Measurements from ENCODE around the gene METTL2B. TPM values are rescaled to one million over a fixed set of nuclear protein-coding genes. Genes with fewer than 3 reads are reported as not detected.
"Not testable (repeated sequence)": the region's sequence is repeated elsewhere in the genome, so short reads cannot be mapped to it uniquely, and the experiment has no call there.

Gene METTL2B, protein sequence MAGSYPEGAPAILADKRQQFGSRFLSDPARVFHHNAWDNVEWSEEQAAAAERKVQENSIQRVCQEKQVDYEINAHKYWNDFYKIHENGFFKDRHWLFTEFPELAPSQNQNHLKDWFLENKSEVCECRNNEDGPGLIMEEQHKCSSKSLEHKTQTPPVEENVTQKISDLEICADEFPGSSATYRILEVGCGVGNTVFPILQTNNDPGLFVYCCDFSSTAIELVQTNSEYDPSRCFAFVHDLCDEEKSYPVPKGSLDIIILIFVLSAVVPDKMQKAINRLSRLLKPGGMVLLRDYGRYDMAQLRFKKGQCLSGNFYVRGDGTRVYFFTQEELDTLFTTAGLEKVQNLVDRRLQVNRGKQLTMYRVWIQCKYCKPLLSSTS
- total RNA-seq (2021), result 38.6 to 40.4 TPM (median 39.6 TPM) in 3 replicates
- Bru-seq, nascent RNA, result percentile 86 among the genes with signal in this experiment
- long read RNA-seq, experiment 1, full-length matches to known transcripts, result 46 of 70 reads
- long read RNA-seq, experiment 1, partial matches to known transcripts, result 5 of 70 reads
- long read RNA-seq, experiment 1, other reads (novel, unspliced or antisense), result 19 of 70 reads
- long read RNA-seq, experiment 2, full-length matches to known transcripts, result 5 of 35 reads
- long read RNA-seq, experiment 2, partial matches to known transcripts, result 1 of 35 reads
- long read RNA-seq, experiment 2, other reads (novel, unspliced or antisense), result 29 of 35 reads
- long read RNA-seq, experiment 3, full-length matches to known transcripts, result 74 of 103 reads
- long read RNA-seq, experiment 3, partial matches to known transcripts, result 4 of 103 reads
- long read RNA-seq, experiment 3, other reads (novel, unspliced or antisense), result 25 of 103 reads

DNA sequence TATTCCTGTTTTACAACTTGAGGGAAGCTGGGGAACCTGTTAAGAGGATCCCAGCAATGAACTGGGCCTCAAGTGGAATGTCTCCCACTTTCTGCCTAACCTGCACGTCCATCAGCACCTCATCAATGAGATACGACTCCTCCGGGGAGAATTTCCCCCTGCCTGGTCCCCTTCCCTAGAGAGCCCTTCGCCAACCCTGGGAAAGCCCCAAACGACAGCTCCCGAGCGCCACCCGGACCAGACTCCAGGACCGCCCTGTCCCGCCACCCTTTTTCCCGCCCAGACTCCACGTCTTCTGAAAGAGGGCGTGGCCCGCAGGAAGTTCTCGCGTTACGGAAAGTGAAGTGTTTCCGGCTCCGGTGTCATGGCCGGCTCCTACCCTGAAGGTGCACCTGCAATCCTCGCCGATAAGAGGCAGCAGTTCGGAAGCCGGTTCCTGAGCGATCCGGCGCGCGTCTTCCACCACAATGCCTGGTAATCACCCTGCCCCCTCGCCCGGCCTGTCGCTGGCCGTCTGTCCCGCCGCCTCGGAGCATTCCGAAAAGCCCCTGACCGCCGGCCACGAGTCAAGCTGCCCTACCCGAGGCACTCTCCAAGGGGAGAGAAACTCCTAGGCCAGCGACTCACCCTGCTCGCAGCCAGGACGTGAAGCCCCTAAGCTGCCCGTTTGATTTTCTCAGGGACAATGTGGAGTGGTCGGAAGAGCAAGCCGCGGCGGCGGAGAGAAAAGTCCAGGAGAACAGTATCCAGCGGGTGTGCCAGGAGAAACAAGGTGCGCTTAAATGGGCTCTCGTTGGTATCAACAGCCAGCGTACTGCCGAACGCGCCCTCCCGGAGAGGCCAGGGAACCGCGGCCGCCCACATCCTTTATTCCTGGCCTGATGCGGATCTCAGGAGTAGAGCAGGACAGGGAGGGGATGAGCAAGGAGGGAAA is at the start of gene METTL2B:
TSS of gene METTL2B (plus strand) at position 347 of the 934 bp plus-strand sequence. CDS start at position 365, 18 bp downstream.
- CTCF ChIA-PET, result interaction anchor here (0.6 to 3.9 kb wide), 8 partner anchors 16 to 407 kb away, joined by 3 to 47 read pairs (median 4); no protein-coding TSS in a partner anchor
- Mint-ChIP-seq H3K4me1 (peaks cover 12% of the 10 kb centered on the region), H3K4me3 (peak within 1 kb of the TSS; percentile 98), H3K36me3 (peaks cover 27% of the 10 kb centered on the region), H3K27ac (peak within 1 kb of the TSS; percentile 94)
- H3K27me3 Mint-ChIP-seq (ENCODE audit: low read depth); POLR2A ChIA-PET; H3K9me3 Mint-ChIP-seq: not testable (repeated sequence)
- DNase-seq (ENCODE audit: low spot score) (peak; percentile 95), ATAC-seq (peak; percentile 93)
- TF ChIP-seq FOXP1 (CRISPR knock-in tag; IDR thresholded peaks at IDR 0.05; ENCODE audit: borderline replicate concordance) (peak; percentile 55; the same call in 1 of the 2 replicates), ZNF232 (CRISPR knock-in tag; IDR thresholded peaks at IDR 0.05) (peak; percentile 67; the same call in 1 of the 2 replicates), CREM (CRISPR knock-in tag; IDR thresholded peaks at IDR 0.05) (peak; percentile 71; the same call in 1 of the 2 replicates), NFE2L1 (CRISPR knock-in tag; IDR thresholded peaks at IDR 0.05) (peak; percentile 83; the same call in 1 of the 2 replicates), TEAD1 (CRISPR knock-in tag; IDR thresholded peaks at IDR 0.05) (peak; percentile 81), FOXK1 (CRISPR knock-in tag; IDR thresholded peaks at IDR 0.05) (peak; percentile 82), ZNF121 (CRISPR knock-in tag; IDR thresholded peaks at IDR 0.05) (0 out of 2 replicates have a peak, but pooled peaks have one; percentile 4), ETV6 (CRISPR knock-in tag; IDR thresholded peaks at IDR 0.05) (peak; percentile 62), MYBL2 (CRISPR knock-in tag; IDR thresholded peaks at IDR 0.05) (peak; percentile 54; the same call in 1 of the 2 replicates)
- TF ChIP-seq, protein P1, sequence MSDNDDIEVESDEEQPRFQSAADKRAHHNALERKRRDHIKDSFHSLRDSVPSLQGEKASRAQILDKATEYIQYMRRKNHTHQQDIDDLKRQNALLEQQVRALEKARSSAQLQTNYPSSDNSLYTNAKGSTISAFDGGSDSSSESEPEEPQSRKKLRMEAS (CRISPR knock-in tag; IDR thresholded peaks at IDR 0.05), result peak; percentile 92
- TF ChIP-seq, protein P2, sequence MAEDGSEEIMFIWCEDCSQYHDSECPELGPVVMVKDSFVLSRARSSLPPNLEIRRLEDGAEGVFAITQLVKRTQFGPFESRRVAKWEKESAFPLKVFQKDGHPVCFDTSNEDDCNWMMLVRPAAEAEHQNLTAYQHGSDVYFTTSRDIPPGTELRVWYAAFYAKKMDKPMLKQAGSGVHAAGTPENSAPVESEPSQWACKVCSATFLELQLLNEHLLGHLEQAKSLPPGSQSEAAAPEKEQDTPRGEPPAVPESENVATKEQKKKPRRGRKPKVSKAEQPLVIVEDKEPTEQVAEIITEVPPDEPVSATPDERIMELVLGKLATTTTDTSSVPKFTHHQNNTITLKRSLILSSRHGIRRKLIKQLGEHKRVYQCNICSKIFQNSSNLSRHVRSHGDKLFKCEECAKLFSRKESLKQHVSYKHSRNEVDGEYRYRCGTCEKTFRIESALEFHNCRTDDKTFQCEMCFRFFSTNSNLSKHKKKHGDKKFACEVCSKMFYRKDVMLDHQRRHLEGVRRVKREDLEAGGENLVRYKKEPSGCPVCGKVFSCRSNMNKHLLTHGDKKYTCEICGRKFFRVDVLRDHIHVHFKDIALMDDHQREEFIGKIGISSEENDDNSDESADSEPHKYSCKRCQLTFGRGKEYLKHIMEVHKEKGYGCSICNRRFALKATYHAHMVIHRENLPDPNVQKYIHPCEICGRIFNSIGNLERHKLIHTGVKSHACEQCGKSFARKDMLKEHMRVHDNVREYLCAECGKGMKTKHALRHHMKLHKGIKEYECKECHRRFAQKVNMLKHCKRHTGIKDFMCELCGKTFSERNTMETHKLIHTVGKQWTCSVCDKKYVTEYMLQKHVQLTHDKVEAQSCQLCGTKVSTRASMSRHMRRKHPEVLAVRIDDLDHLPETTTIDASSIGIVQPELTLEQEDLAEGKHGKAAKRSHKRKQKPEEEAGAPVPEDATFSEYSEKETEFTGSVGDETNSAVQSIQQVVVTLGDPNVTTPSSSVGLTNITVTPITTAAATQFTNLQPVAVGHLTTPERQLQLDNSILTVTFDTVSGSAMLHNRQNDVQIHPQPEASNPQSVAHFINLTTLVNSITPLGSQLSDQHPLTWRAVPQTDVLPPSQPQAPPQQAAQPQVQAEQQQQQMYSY (CRISPR knock-in tag; IDR thresholded peaks at IDR 0.05), result peak; percentile 69
- TF ChIP-seq, protein P3, sequence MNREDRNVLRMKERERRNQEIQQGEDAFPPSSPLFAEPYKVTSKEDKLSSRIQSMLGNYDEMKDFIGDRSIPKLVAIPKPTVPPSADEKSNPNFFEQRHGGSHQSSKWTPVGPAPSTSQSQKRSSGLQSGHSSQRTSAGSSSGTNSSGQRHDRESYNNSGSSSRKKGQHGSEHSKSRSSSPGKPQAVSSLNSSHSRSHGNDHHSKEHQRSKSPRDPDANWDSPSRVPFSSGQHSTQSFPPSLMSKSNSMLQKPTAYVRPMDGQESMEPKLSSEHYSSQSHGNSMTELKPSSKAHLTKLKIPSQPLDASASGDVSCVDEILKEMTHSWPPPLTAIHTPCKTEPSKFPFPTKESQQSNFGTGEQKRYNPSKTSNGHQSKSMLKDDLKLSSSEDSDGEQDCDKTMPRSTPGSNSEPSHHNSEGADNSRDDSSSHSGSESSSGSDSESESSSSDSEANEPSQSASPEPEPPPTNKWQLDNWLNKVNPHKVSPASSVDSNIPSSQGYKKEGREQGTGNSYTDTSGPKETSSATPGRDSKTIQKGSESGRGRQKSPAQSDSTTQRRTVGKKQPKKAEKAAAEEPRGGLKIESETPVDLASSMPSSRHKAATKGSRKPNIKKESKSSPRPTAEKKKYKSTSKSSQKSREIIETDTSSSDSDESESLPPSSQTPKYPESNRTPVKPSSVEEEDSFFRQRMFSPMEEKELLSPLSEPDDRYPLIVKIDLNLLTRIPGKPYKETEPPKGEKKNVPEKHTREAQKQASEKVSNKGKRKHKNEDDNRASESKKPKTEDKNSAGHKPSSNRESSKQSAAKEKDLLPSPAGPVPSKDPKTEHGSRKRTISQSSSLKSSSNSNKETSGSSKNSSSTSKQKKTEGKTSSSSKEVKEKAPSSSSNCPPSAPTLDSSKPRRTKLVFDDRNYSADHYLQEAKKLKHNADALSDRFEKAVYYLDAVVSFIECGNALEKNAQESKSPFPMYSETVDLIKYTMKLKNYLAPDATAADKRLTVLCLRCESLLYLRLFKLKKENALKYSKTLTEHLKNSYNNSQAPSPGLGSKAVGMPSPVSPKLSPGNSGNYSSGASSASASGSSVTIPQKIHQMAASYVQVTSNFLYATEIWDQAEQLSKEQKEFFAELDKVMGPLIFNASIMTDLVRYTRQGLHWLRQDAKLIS (CRISPR knock-in tag; IDR thresholded peaks at IDR 0.05; ENCODE audit: borderline replicate concordance), result 0 out of 2 replicates have a peak, but pooled peaks have one; percentile 62
- TF ChIP-seq, protein P4, sequence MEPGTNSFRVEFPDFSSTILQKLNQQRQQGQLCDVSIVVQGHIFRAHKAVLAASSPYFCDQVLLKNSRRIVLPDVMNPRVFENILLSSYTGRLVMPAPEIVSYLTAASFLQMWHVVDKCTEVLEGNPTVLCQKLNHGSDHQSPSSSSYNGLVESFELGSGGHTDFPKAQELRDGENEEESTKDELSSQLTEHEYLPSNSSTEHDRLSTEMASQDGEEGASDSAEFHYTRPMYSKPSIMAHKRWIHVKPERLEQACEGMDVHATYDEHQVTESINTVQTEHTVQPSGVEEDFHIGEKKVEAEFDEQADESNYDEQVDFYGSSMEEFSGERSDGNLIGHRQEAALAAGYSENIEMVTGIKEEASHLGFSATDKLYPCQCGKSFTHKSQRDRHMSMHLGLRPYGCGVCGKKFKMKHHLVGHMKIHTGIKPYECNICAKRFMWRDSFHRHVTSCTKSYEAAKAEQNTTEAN (CRISPR knock-in tag; IDR thresholded peaks at IDR 0.05), result peak; percentile 45; the same call in 1 of the 2 replicates
- TF ChIP-seq, protein P5, sequence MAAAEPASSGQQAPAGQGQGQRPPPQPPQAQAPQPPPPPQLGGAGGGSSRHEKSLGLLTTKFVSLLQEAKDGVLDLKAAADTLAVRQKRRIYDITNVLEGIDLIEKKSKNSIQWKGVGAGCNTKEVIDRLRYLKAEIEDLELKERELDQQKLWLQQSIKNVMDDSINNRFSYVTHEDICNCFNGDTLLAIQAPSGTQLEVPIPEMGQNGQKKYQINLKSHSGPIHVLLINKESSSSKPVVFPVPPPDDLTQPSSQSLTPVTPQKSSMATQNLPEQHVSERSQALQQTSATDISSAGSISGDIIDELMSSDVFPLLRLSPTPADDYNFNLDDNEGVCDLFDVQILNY (CRISPR knock-in tag; IDR thresholded peaks at IDR 0.05), result peak; percentile 99
- TF ChIP-seq, protein P6, sequence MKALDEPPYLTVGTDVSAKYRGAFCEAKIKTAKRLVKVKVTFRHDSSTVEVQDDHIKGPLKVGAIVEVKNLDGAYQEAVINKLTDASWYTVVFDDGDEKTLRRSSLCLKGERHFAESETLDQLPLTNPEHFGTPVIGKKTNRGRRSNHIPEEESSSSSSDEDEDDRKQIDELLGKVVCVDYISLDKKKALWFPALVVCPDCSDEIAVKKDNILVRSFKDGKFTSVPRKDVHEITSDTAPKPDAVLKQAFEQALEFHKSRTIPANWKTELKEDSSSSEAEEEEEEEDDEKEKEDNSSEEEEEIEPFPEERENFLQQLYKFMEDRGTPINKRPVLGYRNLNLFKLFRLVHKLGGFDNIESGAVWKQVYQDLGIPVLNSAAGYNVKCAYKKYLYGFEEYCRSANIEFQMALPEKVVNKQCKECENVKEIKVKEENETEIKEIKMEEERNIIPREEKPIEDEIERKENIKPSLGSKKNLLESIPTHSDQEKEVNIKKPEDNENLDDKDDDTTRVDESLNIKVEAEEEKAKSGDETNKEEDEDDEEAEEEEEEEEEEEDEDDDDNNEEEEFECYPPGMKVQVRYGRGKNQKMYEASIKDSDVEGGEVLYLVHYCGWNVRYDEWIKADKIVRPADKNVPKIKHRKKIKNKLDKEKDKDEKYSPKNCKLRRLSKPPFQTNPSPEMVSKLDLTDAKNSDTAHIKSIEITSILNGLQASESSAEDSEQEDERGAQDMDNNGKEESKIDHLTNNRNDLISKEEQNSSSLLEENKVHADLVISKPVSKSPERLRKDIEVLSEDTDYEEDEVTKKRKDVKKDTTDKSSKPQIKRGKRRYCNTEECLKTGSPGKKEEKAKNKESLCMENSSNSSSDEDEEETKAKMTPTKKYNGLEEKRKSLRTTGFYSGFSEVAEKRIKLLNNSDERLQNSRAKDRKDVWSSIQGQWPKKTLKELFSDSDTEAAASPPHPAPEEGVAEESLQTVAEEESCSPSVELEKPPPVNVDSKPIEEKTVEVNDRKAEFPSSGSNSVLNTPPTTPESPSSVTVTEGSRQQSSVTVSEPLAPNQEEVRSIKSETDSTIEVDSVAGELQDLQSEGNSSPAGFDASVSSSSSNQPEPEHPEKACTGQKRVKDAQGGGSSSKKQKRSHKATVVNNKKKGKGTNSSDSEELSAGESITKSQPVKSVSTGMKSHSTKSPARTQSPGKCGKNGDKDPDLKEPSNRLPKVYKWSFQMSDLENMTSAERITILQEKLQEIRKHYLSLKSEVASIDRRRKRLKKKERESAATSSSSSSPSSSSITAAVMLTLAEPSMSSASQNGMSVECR (CRISPR knock-in tag; IDR thresholded peaks at IDR 0.05; ENCODE audit: borderline replicate concordance), result peak; percentile 88; the same call in 1 of the 2 replicates
